Panc1 (cell line): ENCODE measurements around the gene PLA2G1B. TPM values are rescaled to one million over a fixed set of nuclear protein-coding genes. Genes with fewer than 3 reads are reported as not detected.

ENCODE experiments used
- ATAC-seq: fragments of 200-7000 bp; cut with Tn5 transposase; 2 replicates; pipeline ENCODE4 v1.9.1; 2020; ENCODE audit warnings: mild to moderate bottlenecking, moderate library complexity
- BruUV-seq: library from RNA; stranded (reverse); fragments of 400-500 nt; replicated peaks from 2 replicates; lab custom pipeline; 2021; lab: Mats Ljungman, UMichigan
- CTCF ChIA-PET: fragments of 300-600 bp; sonication (Branson Sonifier 250); formaldehyde crosslinking; loops from one replicate; lab custom pipeline; 2022; ENCODE audit warnings: antibody characterized with exemption; lab: Charles Lee
- POLR2A ChIA-PET: fragments of 300-600 bp; sonication (Branson Sonifier 250); formaldehyde crosslinking; loops from one replicate; lab custom pipeline; 2022; ENCODE audit warnings: antibody characterized with exemption; lab: Charles Lee
- DNase-seq: peaks from one replicate; pipeline ENCODE4 v3.0.0-alpha.2; 2010; ENCODE audit warnings: low read depth, low spot score
- H3K27ac ChIP-seq: 2 replicates; pipeline ENCODE4 v1.5.1; 2011; ENCODE audit warnings: mild to moderate bottlenecking, low read length, inconsistent platforms
- H3K27me3 ChIP-seq: fragments of 200-500 bp; sonication (Bioruptor generic); 2 replicates; pipeline ENCODE4 v1.6.0; 2014; ENCODE audit warnings: low read length, inconsistent platforms; ENCODE audit not compliant: control insufficient read depth, insufficient read depth
- H3K36me3 ChIP-seq: fragments of 200-500 bp; sonication (Bioruptor generic); 2 replicates; pipeline ENCODE4 v1.5.1; 2014; ENCODE audit warnings: inconsistent platforms, mild to moderate bottlenecking, low read length, moderate library complexity; ENCODE audit not compliant: control insufficient read depth, insufficient read depth
- H3K4me1 ChIP-seq: 2 replicates; pipeline ENCODE4 v1.5.1; 2011; ENCODE audit warnings: inconsistent platforms, mild to moderate bottlenecking, low read length, moderate library complexity; ENCODE audit not compliant: control insufficient read depth, insufficient read depth
- H3K4me3 ChIP-seq, 2 experiments: 2 replicates each; pipeline ENCODE4 v1.5.1; 2011 to 2012; ENCODE audit warnings: low read depth in 2 of 2, low read length in 2 of 2, mild to moderate bottlenecking in 2 of 2, inconsistent platforms in 1 of 2, moderate library complexity in 1 of 2
- H3K9me3 ChIP-seq: fragments of 200-500 bp; sonication (Bioruptor generic); 2 replicates; pipeline ENCODE4 v1.5.1; 2014; ENCODE audit warnings: low read depth, mild to moderate bottlenecking, inconsistent platforms, low read length, moderate library complexity; ENCODE audit not compliant: control insufficient read depth, insufficient read depth
- CTCF ChIP-seq: fragments of 450-650 bp; IDR thresholded peaks from 2 replicates; pipeline ENCODE4 v1.5.1; 2017; ENCODE audit warnings: mild to moderate bottlenecking
- POLR2AphosphoS5 ChIP-seq: IDR thresholded peaks from 2 replicates; pipeline ENCODE4 v1.6.1; 2012; ENCODE audit warnings: mild to moderate bottlenecking, low read depth, low read length, moderate library complexity
- SIN3A ChIP-seq: IDR thresholded peaks from 2 replicates; pipeline ENCODE4 v1.6.1; 2012; ENCODE audit warnings: low read depth, mild to moderate bottlenecking, low read length, moderate library complexity, borderline replicate concordance; ENCODE audit not compliant: insufficient read depth
- TCF7L2 ChIP-seq: IDR thresholded peaks from 2 replicates; pipeline ENCODE4 v1.6.1; 2011; ENCODE audit warnings: mild to moderate bottlenecking, low read depth, low read length, inconsistent platforms
- in situ Hi-C: cut with HindIII; loops from 2 replicates; pipeline ENCODE4 v1.10.0; 2016; ENCODE audit warnings: low sequenced_read_pairs, low pct_unique_long_range_greater_than_20kb
- intact Hi-C: fragments of 100-400 bp; cut with micrococcal nuclease; formaldehyde crosslinking; loops from one replicate; pipeline ENCODE4 v1.10.0; 2022; ENCODE audit not compliant: unreplicated experiment
- total RNA-seq: library from RNA; stranded (reverse); gene quantifications from one replicate; pipeline ENCODE4 v1.2.1, GENCODE V29; 2021; ENCODE audit not compliant: unreplicated experiment
- TF ChIP-seq, protein P1 (sequence below), 2 experiments: IDR thresholded peaks; 2 replicates each; pipeline ENCODE4 v1.6.1; 2011 to 2012; ENCODE audit warnings: low read depth in 2 of 2, control low read depth in 1 of 2, low read length in 1 of 2, mild to moderate bottlenecking in 1 of 2, moderate library complexity in 1 of 2; ENCODE audit not compliant: insufficient read depth in 1 of 2

PLA2G1B gene
- total RNA-seq, 1 experiment from 2014 or later = 0.69 TPM

DNA sequence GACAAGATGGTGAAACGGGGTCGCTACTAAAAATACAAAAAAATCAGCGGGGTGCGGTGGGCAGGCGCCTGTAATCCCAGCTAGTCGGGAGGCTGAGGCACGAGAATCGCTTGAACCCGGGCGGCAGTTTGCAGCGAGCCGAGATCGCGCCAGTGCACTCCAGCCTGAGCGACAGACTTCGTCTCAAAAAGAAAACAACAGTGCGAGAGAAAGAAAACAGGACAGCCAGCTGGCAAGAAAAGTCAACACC lies 35.2 kb downstream of the PLA2G1B start:
- Histone ChIP-seq H3K36me3 (no peaks in the 10 kb centered on the region), H3K4me1 (peaks cover 15% of the 10 kb centered on the region), H3K27me3 (no peaks in the 10 kb centered on the region), H3K27ac (peak overlapping the region; percentile 98), H3K9me3 (no peaks in the 10 kb centered on the region), H3K4me3 (peak overlapping the region; percentile 43 to 87)
- TSS peak; percentile 98 for BruUV-seq
- ChIA-PET CTCF (interaction anchor here (1.5 kb wide), 1 partner anchor 91 kb away, joined by 5 read pairs; the partner anchor contains the start of gene RPLP0), POLR2A (interaction anchor here (0.6 to 2.2 kb wide), 5 partner anchors 10 to 244 kb away, joined by 3 to 35 read pairs (median 25); partner anchors contain the start of genes RPLP0 and SIRT4)
- DNase-seq (no peak), ATAC-seq (peak; percentile 40)
- TF ChIP-seq POLR2AphosphoS5 = no peak
- TF ChIP-seq TCF7L2 = no peak
- TF ChIP-seq, protein P1, sequence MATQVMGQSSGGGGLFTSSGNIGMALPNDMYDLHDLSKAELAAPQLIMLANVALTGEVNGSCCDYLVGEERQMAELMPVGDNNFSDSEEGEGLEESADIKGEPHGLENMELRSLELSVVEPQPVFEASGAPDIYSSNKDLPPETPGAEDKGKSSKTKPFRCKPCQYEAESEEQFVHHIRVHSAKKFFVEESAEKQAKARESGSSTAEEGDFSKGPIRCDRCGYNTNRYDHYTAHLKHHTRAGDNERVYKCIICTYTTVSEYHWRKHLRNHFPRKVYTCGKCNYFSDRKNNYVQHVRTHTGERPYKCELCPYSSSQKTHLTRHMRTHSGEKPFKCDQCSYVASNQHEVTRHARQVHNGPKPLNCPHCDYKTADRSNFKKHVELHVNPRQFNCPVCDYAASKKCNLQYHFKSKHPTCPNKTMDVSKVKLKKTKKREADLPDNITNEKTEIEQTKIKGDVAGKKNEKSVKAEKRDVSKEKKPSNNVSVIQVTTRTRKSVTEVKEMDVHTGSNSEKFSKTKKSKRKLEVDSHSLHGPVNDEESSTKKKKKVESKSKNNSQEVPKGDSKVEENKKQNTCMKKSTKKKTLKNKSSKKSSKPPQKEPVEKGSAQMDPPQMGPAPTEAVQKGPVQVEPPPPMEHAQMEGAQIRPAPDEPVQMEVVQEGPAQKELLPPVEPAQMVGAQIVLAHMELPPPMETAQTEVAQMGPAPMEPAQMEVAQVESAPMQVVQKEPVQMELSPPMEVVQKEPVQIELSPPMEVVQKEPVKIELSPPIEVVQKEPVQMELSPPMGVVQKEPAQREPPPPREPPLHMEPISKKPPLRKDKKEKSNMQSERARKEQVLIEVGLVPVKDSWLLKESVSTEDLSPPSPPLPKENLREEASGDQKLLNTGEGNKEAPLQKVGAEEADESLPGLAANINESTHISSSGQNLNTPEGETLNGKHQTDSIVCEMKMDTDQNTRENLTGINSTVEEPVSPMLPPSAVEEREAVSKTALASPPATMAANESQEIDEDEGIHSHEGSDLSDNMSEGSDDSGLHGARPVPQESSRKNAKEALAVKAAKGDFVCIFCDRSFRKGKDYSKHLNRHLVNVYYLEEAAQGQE (IDR thresholded peaks at IDR 0.05; ENCODE audit: insufficient read depth in 1 of 2, low read depth in 2 of 2, low read length in 1 of 2) = no peak
- no peak for TF ChIP-seq CTCF
- TF ChIP-seq SIN3A = no peak
- in situ Hi-C loops (no loop called here), intact Hi-C loops (no loop called here)

- ATAC-seq (peak; percentile 51), DNase-seq (peak; percentile 46)
- H3K27me3 ChIP-seq = no peaks in the 10 kb centered on the region
- ChIA-PET POLR2A (interaction anchor here (0.6 to 2.2 kb wide), 26 partner anchors 11 to 1007 kb away, joined by 3 to 28 read pairs (median 8); partner anchors contain the start of genes PXN, RAB35, RPLP0 and SIRT4), CTCF (interaction anchor here (0.9 to 1.3 kb wide), 2 partner anchors 59 to 62 kb away, joined by 4 to 8 read pairs; no protein-coding TSS in a partner anchor)
- no peaks in the 10 kb centered on the region for H3K36me3 ChIP-seq
- BruUV-seq = no TSS peak
- intact Hi-C loops = no loop called here
- peak overlapping the region; percentile 85 for H3K27ac ChIP-seq
- H3K9me3 ChIP-seq = no peaks in the 10 kb centered on the region
- TF ChIP-seq CTCF (no peak), SIN3A (no peak), TCF7L2 (no peak), POLR2AphosphoS5 (no peak)
- TF ChIP-seq, protein P1 (IDR thresholded peaks at IDR 0.05; ENCODE audit: insufficient read depth in 1 of 2, low read depth in 2 of 2, low read length in 1 of 2) = no peak
- peak overlapping the region; percentile 20 to 63 for H3K4me3 ChIP-seq
- in situ Hi-C loops = no loop called here
- peaks cover 15% of the 10 kb centered on the region for H3K4me1 ChIP-seq
Measured at GRCh38 chr12:120290609-120291305, 36.8 kb downstream of the PLA2G1B start.
